ENCODE data around the gene ZNRF3.

DNA sequence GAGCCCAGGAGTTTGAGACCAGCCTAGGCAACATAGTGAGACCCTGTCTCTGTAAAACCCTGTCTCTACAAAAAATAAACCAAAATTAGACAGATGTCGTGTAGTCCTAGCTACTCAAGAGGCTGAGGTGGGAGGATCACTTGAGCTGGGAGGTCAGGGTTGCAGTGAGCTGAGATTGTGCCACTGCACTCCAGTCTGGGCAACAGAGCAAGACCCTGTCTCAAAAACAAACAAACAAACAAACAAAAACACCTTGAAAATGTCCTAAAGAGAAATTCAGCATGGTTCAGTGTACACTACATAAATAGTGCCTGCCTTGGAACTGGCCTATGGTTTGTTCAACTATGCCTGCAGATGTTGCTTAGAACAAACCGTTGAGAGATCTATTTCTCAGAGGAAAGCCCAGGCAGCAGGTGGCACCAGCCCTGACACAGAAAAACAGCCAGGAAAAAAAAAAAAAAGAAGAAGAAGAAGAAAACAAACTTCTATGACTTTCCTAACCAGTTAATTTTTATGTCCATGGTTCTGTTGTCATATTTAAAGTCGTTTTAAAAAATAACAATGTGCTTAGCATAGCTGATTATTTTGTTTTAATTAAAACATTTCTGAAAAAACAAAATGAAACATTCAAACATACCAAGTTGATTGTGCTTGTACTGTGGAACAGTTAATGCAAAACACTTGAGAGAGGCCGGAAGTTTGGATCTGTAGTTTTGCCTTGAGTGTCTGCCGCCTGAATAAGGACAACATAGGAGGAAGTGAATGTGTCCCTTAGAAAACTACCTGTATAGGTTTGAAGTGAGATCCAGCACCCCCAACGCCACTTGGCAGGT, 194.9 kb downstream of the ZNRF3 start:
- TF ChIP-seq, protein P1, sequence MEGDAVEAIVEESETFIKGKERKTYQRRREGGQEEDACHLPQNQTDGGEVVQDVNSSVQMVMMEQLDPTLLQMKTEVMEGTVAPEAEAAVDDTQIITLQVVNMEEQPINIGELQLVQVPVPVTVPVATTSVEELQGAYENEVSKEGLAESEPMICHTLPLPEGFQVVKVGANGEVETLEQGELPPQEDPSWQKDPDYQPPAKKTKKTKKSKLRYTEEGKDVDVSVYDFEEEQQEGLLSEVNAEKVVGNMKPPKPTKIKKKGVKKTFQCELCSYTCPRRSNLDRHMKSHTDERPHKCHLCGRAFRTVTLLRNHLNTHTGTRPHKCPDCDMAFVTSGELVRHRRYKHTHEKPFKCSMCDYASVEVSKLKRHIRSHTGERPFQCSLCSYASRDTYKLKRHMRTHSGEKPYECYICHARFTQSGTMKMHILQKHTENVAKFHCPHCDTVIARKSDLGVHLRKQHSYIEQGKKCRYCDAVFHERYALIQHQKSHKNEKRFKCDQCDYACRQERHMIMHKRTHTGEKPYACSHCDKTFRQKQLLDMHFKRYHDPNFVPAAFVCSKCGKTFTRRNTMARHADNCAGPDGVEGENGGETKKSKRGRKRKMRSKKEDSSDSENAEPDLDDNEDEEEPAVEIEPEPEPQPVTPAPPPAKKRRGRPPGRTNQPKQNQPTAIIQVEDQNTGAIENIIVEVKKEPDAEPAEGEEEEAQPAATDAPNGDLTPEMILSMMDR (IDR thresholded peaks at IDR 0.05): no peak
- TF ChIP-seq POLR2A (IDR thresholded peaks at IDR 0.05): no peak
